Caki2 (cell line): ENCODE data around the gene WLS. TPM values are rescaled to one million over a fixed set of nuclear protein-coding genes. Genes with fewer than 3 reads are reported as not detected.
"Not testable (repeated sequence)": the region's sequence is repeated elsewhere in the genome, so short reads cannot be mapped to it uniquely, and the experiment has no call there.

Experiments
- DNase-seq: peaks from one replicate; pipeline ENCODE4 v3.0.0-alpha.2; 2015; ENCODE audit warnings: low read depth
- in situ Hi-C: cut with HindIII; loops from 2 replicates; pipeline ENCODE4 v1.10.0; 2016; ENCODE audit warnings: low sequenced_read_pairs, low pct_unique_long_range_greater_than_20kb, mixed read lengths
- total RNA-seq: library from RNA; depleted of rRNA; stranded (reverse); fragments of >200 nt; shearing (Covaris generic); gene quantifications from 2 replicates; pipeline ENCODE4 v1.2.3, GENCODE V29; 2014; ENCODE audit warnings: low replicate concordance

The WLS gene
- total RNA-seq, 1 experiment from 2014 or later, result not detected

- DNase-seq, result no peak
- in situ Hi-C loops, result no loop called here
Measured at GRCh38 chr1:68178821-68179490, 53.4 kb downstream of the WLS start.

- no peak for DNase-seq
- in situ Hi-C loops, result no loop called here
Measured at GRCh38 chr1:68175621-68176398, 56.5 kb downstream of the WLS start.

GRCh38 chr1:68174738-68175113 is 57.6 kb downstream of the WLS start:
- in situ Hi-C loops, result no loop called here
- DNase-seq, result peak; percentile 6

- DNase-seq, result peak; percentile 42
- in situ Hi-C loops, result no loop called here
Measured at GRCh38 chr1:68173936-68174737, 58.2 kb downstream of the WLS start.

GRCh38 chr1:68173283-68173935 is 58.9 kb downstream of the WLS start:
- peak; percentile 34 for DNase-seq

GRCh38 chr1:68171795-68172194 is 60.5 kb downstream of the WLS start:
- in situ Hi-C loops, DNase-seq: not testable (repeated sequence)

More at GRCh38 chr1:68173283-68173935, 58.9 kb downstream of the WLS start:
- in situ Hi-C loops, result no loop called here

- DNase-seq, result no peak
- in situ Hi-C loops, result no loop called here
Measured at GRCh38 chr1:68168545-68169171, 63.7 kb downstream of the WLS start.

- in situ Hi-C loops, result no loop called here
- DNase-seq, result no peak
Measured at GRCh38 chr1:68167211-68167610, 65.1 kb downstream of the WLS start.

GRCh38 chr1:68166348-68166747 is 66.0 kb downstream of the WLS start:
- no peak for DNase-seq
- in situ Hi-C loops, result no loop called here

GRCh38 chr1:68165665-68166064 is 66.7 kb downstream of the WLS start:
- in situ Hi-C loops, result no loop called here
- DNase-seq, result no peak

- in situ Hi-C loops, result no loop called here
- DNase-seq, result no peak
Measured at GRCh38 chr1:68164918-68165317, 67.4 kb downstream of the WLS start.

GRCh38 chr1:68163220-68163619 is 69.1 kb downstream of the WLS start:
- in situ Hi-C loops, result no loop called here
- DNase-seq, result no peak

GRCh38 chr1:68162761-68163160 is 69.6 kb downstream of the WLS start:
- DNase-seq, result no peak
- in situ Hi-C loops, result no loop called here

- in situ Hi-C loops, DNase-seq: not testable (repeated sequence)
Measured at GRCh38 chr1:68161672-68162071, 70.7 kb downstream of the WLS start.

- DNase-seq, in situ Hi-C loops: not testable (repeated sequence)
Measured at GRCh38 chr1:68160935-68161334, 71.4 kb downstream of the WLS start.

GRCh38 chr1:68160021-68160420 is 72.3 kb downstream of the WLS start:
- in situ Hi-C loops, result no loop called here
- DNase-seq, result no peak

GRCh38 chr1:68158837-68159236 is 73.5 kb downstream of the WLS start:
- DNase-seq, result no peak

GRCh38 chr1:68157416-68157815 is 74.9 kb downstream of the WLS start:
- no peak for DNase-seq
- in situ Hi-C loops, result no loop called here

More at GRCh38 chr1:68158837-68159236, 73.5 kb downstream of the WLS start:
- in situ Hi-C loops, result no loop called here
